ENCODE data around the gene PJA2. TPM values are rescaled to one million over a fixed set of nuclear protein-coding genes. Genes with fewer than 3 reads are reported as not detected.

Gene PJA2
- total RNA-seq, 1 donor from 2014 or later: 75.7 TPM

DNA sequence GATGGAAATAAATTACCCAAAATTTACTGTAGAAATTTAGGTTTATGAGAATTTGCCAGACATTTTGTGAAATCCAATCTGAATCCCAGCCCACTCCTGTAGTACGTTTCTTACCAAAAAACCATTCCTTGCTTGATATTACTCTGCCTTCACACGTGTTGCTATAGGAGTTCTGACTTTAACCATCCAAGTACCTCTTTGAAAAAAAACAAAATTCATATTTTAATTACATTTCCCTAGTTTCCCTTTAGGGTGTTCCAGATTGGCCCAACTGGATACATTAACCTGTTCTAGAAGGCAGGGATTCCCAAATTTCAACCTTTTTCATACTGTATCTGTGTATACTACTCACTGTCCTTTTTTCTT, 1.4 kb upstream of the PJA2 start:
- ATAC-seq (no peak), DNase-seq (no peak)
- intact Hi-C loops (cut with micrococcal nuclease): no loop called here

DNA sequence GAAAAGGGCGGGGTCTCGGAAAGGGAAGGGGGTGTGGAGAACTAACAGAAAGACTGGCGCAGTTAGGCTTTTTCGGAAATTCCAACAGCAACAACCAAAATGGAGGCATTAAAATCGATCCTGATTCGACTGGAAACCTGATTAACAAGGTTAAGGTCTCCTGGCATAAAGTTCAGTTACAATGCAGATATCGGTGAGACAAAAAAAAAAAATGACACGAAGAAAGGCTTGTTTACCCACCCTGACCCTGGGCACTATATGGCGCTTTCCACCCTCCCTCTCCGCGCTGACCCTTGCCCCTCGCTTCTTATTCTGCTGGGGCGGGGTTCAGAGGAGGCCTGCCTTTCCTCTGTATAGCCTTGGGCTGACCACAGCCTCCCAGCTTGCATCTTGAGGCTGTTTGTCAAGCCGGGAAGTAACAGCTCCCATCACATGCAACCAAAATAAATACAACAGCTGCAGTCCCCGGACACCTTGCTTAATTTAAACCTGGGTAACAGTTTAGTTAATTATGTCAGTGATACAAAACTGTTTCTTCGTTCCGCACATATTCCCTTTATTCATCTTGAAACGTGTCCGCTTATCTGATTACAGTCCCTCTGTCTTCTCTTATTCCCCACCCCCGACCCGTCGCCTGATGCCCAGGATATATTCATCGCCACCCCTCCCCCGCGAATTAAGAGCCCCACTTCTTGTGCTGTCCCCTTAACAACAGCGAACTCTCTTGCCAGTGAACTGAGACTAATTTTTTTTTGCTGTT, 795 bp upstream of the PJA2 start:
- intact Hi-C loops (cut with micrococcal nuclease): no loop called here
- peak; percentile 58 for ATAC-seq

DNA sequence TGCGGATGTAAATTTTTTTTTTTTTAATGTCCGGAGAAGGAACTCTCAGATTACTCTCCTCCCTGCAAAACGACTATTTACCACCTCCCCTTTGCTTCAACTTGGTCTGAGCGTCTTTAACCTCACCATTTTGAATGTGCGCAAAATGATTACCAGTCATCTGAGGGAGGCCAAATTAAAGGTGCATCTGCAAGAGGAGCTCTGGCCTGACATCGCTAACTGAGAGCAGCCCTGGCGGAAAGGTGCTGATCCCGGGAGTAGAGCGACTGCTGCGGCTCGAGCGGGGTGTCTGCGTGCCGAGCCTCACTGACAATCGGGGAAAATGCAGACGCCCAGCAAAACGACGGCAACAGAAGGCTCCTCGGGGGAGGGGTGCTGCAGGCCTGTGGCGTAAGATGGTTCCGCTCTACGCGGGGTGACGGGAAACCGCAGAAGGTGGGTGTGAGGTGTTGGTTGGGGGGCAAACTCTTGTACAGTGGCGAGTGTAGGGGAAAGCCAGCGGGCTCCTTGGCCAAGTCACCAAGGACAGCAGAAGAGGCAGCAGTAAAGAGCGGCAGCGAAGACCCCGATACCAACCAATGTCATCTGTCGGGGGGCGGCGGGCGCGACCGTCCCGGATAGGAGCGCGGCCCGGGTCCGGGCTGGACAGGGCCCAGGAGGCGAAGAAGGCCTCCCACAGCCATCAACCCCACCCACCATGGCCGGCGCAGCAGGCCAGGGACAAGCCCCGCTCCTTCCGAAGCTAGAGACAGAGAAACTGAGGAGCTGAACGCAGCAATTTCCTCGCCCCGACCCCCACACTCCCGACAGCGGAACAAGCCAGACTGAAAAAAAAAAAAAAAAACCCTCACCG, 557 bp downstream of the PJA2 start:
- DNase-seq: peak; percentile 75
- ATAC-seq: peak; percentile 38
- intact Hi-C loops (cut with micrococcal nuclease): no loop called here

More for the DNA sequence above, 795 bp upstream of the PJA2 start:
- DNase-seq: peak; percentile 83

DNA sequence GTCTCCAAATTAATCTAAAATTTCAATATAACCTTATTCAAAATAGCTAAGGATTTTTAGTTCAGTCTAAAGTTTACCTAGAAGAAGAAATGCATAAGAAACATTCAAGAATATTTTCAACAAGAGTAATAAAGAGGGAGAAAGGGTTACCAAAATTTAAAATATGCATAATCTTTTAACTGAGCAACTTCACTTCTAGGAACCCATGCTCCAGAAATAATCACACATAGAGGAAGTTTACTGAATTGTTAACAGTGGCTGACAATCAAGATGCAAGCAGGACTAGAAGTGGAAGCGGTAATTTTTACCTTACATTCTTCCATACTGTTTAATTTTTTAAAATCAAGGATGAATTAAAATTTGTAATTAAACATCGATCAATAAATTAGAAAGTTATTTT, 1.9 kb downstream of the PJA2 start:
- no peak for ATAC-seq
- no peak for DNase-seq
- intact Hi-C loops (cut with micrococcal nuclease): no loop called here

DNA sequence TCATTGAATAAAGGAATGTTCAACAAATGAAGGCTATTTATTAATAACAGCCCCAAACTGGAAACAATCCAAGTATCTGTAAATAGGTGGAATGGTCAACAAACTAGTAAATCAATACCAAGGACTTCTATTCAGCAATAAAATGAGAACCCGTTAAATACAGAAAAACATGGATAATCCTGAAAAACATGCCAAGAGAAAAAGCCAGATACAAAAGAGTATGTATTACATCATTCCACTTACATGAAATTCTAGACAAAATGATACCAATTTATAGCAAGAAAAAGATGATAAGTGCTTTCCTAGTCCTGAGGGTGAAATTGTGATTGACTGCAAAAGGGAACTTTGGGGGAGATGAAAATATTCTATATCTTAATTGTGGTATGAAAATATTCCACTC, 3.1 kb downstream of the PJA2 start:
- intact Hi-C loops (cut with micrococcal nuclease): no loop called here
- no peak for ATAC-seq

DNA sequence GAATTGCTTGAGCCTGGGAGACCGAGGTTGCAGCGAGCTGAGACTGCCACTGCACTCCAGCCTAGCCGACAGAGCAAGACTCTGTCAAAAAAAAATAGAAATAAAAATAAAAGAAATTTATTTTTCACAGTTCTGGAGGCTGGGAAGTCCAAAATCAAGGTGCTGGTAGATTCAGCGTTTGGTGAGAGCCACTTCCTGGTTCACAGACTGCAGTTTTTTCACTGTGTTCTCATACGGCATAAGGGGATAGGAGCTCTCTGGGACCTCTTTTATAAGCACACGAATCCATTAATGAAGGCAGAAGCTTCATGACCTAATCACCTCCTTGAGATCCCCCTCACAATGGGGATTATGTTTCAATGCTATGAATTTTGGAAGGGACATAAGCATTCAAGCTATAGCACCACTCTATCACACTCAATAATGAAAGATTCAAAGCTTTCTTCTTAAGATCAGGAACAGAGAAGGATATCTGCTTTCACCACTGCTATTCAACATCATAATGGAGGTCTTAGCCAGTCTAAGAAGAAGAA, 5.3 kb downstream of the PJA2 start:
- ATAC-seq (no peak), DNase-seq (no peak)
- intact Hi-C loops (cut with micrococcal nuclease): no loop called here

More for the DNA sequence above, 3.1 kb downstream of the PJA2 start:
- no peak for DNase-seq

DNA sequence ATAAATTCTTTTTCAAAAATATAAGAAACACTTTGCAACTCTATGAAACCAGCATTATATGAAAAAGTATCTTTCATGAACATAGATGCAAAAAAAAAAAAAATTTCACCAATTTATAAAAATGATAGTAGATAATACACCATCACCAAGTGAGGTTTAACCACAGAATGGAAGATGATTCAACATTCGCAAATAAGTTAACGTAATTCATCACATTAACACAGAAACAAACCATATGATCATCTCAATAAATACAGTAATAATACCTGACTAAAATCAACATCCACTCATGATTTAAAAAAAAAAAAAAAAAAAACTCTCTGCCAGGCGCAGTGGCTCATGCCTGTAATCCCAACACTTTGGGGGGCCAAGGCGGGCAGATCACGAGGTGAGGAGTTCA, 6.3 kb downstream of the PJA2 start:
- no peak for ATAC-seq
- intact Hi-C loops (cut with micrococcal nuclease): no loop called here
- no peak for DNase-seq

DNA sequence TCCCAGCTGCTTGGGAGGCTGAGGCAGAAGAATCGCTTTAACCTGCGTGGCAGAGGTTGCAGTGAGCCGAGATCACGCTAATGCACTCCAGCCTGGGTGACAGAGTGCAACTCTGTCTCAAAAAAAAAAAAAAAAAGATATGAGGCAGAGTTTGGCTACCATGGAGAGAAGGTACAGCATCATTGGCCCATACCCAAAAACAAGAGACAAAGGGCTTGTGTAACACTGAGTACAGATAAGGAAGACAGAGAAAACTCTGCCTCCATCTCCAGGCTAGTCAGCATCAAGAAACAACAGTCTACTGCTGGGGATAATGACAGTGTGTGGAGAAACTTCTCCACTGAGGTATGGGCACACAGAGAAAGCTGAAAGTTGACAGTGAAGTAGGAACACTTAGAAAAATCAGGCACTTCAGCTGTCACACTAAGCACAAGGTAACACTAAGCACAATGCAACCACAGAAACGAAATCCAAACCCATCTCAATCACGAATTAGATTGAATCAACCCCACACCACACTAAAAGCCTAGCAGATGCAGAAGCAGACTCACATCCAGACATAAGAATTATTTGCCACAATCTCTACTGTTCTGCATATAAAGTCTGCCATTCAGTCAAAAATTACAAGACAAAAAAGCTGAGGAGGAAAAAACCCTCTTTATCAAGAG, 10.5 kb downstream of the PJA2 start:
- intact Hi-C loops (cut with micrococcal nuclease): no loop called here
- DNase-seq: no peak

DNA sequence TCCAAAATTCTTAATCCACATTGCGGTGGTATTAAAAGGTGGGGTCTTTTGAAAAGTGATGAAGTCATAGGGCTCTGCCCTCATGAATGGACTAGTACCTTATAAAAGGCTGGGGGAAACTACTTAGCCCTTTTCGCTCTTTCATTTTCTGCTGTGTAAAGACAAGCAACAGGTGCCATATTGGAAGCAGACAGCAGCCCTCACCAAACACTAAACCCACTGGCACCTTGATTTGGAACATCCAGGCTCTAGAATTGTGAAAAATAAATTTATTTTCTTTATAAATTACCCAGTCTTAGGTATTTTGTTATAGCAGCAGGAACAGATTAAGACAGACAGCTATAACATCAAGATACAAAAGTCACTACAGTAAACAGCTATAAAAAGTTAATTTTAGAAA, 12.8 kb downstream of the PJA2 start:
- no peak for ATAC-seq

More for the DNA sequence above, 10.5 kb downstream of the PJA2 start:
- peak; percentile 94 for ATAC-seq

DNA sequence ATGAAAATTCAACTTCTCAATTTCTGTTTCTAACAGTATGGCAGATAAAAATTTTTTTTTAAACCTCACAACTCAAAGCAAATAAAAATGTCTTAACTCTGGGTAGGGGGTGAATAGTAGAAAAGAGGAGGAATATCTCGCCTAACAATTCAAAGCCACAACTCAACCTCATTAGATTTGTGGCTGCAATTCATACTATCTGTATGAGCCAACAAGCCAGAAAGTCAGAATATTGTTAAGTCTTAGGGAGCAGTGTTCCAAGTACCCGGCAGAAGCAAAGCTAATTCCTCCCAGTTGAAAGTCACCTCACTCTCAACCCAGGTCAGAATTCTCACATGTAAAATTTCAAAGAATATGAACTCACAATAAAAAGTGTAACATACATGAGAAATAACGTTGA, 15.0 kb downstream of the PJA2 start:
- DNase-seq (no peak), ATAC-seq (no peak)
- intact Hi-C loops (cut with micrococcal nuclease): no loop called here

More for the DNA sequence above, 12.8 kb downstream of the PJA2 start:
- intact Hi-C loops (cut with micrococcal nuclease): no loop called here
- no peak for DNase-seq

DNA sequence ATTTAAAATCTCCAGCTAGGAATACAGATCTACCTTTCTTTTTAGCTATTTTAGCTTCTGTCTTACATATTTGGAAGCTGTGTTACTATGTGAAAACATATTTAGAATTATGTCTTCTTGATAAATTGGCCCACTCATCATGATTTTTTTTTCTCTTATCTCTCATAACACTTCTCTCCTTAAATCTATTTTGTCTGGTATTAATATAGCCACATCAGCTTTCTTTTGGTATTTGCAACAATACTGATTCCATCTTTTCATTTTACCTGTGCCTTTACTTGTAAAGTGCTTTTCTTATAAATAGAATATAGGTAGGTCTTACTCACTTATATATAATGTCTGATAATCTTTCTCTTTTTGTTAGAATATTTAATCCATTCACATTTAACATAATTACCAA, 19.6 kb downstream of the PJA2 start:
- ATAC-seq: no peak
- intact Hi-C loops (cut with micrococcal nuclease): no loop called here
- no peak for DNase-seq

DNA sequence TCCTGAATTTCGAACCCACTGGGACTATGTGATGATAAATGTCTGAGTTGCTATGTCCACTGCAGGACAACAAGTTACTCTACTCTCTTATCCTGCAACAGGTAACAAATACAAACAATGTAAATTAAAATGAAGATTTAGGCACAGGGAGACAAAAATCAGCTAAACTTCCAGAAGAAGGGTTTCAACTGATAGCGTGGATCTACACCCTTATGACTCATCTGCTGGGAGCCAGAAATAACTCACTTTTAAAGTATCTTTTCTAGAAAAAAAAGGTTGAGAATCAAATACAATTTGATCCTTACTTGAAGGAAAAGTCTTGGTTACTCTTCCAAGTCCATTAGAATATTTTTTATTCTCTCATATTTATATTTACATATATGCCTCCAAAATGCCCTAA, 21.4 kb downstream of the PJA2 start:
- DNase-seq: no peak
- no peak for ATAC-seq
- intact Hi-C loops (cut with micrococcal nuclease): no loop called here

DNA sequence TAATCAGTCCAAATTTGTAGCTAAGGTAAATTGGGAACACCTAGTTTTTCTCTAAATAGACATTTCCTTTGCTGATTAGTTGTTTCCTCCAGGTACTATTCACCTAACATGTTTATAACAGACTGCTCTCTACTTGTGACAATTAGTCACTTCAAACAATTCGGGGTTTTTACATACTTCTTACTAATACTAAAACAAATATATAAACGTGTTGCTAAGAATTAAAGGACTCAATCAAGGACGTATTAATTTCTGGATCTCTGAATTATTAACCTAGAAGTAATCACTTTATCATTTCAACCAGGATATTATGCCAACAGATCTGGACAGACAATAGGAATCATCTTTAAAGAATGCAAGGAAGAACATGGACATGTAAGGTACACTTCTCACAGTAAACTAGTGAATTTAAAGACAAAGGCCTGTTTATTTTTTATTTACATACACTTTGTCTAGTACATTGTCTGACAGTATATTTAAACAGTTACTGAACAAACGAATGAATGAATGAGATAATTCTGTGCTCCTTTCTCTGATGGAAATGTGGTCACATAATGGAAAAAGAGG, 22.3 kb downstream of the PJA2 start:
- ATAC-seq (no peak), DNase-seq (no peak)
- intact Hi-C loops (cut with micrococcal nuclease): no loop called here

DNA sequence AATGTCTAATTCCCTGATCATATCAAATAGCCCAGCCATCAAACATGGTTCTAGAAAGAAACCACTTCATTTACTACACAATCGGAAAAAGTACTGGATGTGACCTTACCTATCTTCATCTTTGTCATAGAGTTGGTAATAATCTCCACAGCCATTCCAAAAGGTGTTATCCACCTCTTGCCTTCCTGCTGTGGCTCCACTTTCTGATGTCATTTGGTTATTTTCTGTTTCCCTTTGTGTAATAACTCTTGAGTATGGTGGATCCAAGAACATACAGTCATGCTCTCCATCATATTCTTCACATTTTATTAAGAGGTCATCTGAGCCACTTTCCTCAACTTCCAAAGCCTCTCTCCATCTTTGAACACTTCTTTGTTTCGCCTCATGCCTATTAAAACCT, 31.7 kb downstream of the PJA2 start:
- intact Hi-C loops (cut with micrococcal nuclease): no loop called here
- no peak for DNase-seq
- no peak for ATAC-seq

DNA sequence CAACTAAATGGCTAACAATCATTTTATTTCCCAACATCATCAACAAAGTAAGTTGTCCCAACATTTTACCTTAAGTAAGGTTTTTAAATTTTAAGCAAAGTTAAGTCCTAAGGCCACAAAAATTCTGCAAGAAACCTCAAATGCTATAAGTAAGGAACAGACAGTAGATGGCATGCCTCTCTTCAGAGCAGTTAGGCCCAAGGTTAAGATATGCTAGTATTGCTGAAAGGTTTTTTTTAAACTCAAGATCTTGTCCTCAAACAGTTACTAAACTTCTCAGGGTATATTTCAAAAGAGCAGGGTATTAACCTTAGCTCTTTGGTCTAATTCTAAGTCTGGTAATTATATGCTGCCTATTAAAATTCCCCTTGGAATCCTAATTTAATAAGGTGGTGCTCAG, 35.1 kb downstream of the PJA2 start:
- ATAC-seq (no peak), DNase-seq (no peak)
- intact Hi-C loops (cut with micrococcal nuclease): no loop called here

DNA sequence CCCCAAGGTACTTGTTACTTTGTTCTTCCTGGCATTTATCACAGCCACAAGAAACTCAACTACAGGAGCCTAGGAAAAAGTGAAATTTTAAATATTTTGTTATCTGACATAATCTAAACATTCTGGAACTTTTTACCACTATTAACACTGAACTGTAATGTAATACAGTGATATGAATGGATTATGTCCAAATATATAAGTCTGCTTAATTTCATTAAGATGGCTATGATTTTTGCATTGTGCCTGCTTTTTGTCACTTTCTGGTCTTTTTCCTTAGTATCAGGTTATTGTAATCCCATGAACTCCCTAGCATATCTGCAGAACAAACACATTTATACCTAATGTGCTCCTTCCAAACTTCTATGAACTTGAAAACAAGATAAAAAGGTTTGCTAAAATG, 35.8 kb downstream of the PJA2 start:
- intact Hi-C loops (cut with micrococcal nuclease): no loop called here
- ATAC-seq (no peak), DNase-seq (no peak)

DNA sequence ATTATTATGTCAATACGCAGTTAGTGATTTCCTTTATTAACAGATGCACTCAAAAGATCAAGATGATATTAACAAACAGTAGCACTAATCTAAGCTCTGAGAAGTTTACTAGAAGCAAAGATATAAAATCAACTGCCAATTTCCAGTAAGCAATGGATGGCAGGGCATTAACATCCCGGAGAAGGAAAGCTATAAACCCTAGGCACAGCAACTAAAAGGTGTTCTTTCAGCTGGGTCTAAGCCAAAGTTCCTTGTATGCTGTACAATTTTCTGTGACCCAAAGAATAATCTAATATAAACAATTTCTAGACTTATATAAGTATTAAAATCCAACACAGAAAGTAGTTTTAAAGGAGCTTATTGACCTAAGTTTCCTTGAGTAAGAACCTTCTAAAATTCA, 39.4 kb downstream of the PJA2 start:
- DNase-seq: no peak
- intact Hi-C loops (cut with micrococcal nuclease): no loop called here
- no peak for ATAC-seq

DNA sequence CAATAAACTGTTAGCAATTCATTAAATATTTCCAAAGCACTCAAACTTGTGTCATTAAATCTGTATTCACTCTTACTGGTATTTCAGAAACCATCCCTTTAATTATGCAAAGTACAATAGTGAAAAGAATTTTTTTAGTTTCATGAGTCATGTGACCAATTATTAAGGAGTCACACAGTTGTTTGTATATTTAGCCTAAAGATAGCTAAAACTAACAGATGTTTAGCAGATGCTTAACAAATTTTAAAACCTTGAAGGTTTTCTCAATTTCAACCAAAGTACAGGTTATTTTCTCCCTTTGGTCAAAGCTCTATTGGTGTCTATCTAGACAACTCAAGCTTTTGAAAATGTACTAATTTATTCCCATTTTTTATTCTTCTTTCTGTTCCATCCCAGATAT, 44.1 kb downstream of the PJA2 start:
- intact Hi-C loops (cut with micrococcal nuclease): no loop called here
- ATAC-seq: no peak

DNA sequence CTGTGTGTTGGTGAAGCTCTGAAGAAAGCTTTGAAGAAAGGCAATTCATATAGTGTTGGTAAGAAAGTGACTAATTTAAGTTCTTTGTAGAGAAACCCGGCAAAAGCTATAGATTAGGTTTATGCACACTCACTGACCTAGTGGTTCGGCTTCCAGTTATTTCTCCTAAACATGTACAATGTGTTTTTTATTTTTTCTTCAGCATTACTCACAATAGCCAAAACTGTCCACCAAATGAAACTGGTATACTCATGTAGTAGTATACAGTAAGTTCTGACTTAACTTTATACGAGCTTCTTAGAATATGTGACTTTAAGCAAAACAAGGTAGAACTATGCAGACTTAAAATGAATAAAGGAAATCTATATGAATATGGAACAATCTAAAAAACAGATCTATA, 44.8 kb downstream of the PJA2 start:
- intact Hi-C loops (cut with micrococcal nuclease): no loop called here
- ATAC-seq: no peak
- no peak for DNase-seq

More for the DNA sequence above, 44.1 kb downstream of the PJA2 start:
- DNase-seq: no peak

DNA sequence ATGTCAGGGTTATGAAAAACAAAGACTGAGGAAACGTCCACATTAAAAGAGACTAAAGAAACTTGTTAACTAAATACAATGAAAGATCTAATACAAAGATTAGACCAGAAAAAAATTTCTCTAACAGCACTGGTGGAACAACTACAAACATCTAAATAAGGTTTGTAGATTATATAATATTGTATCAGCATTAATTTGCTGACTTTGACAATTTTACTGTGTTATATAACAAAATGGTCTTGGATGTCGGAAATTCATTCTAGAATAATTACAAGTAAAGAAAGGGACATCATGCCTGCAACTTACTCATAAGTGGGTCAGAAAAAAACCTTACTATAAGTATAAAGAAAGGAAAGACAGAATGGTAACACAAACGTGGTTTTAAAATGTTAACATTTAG, 50.1 kb downstream of the PJA2 start:
- intact Hi-C loops (cut with micrococcal nuclease): no loop called here
- no peak for ATAC-seq
- DNase-seq: no peak

Measured in left ventricle myocardium superior (tissue), 1 donor.